A673 (cell line): ENCODE measurements around the gene ZFYVE28.

Experiments used
- EZH2 ChIP-seq: fragments of 200-600 bp; sonication (generic); IDR thresholded peaks from 2 replicates; pipeline ENCODE4 v1.6.1; 2017; ENCODE audit warnings: borderline replicate concordance, low read depth, mild to moderate bottlenecking, mixed read lengths, antibody characterized with exemption, low read length; ENCODE audit not compliant: poor library complexity, severe bottlenecking
- TF ChIP-seq, protein P1 (sequence below): fragments of 300-800, 200-600 bp; sonication (generic); conservative IDR thresholded peaks from 2 replicates; pipeline ENCODE4 v1.5.1; 2017; ENCODE audit warnings: low read depth, mild to moderate bottlenecking, antibody characterized with exemption, low read length, moderate library complexity, mixed read lengths

DNA sequence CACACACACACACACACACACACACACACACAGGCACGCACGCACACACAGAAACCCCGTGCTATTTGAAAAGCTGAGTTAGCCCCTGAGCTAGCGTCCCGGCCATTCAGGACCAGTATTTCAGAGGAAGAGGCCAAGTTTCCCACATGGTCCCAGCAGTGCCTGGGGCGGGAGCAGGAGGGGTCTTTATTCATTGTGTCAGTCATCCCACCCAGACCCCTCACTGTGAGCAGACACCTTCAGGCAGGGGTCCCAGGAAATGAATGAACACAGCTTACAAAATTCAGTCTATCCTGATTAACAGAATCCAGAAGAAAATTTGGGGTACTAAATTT lies 58.1 kb downstream of the ZFYVE28 start:
- TF ChIP-seq, protein P1, sequence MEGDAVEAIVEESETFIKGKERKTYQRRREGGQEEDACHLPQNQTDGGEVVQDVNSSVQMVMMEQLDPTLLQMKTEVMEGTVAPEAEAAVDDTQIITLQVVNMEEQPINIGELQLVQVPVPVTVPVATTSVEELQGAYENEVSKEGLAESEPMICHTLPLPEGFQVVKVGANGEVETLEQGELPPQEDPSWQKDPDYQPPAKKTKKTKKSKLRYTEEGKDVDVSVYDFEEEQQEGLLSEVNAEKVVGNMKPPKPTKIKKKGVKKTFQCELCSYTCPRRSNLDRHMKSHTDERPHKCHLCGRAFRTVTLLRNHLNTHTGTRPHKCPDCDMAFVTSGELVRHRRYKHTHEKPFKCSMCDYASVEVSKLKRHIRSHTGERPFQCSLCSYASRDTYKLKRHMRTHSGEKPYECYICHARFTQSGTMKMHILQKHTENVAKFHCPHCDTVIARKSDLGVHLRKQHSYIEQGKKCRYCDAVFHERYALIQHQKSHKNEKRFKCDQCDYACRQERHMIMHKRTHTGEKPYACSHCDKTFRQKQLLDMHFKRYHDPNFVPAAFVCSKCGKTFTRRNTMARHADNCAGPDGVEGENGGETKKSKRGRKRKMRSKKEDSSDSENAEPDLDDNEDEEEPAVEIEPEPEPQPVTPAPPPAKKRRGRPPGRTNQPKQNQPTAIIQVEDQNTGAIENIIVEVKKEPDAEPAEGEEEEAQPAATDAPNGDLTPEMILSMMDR: no peak
- no peak for TF ChIP-seq EZH2
